ENCODE results near the gene DNAJB4. TPM values are rescaled to one million over a fixed set of nuclear protein-coding genes. Genes with fewer than 3 reads are reported as not detected.

Gene DNAJB4
- total and polyA plus RNA-seq, 2 experiments from 2014 or later, result 12.4 to 12.9 TPM

GRCh38 chr1:77984629-77985028, 20.1 kb upstream of the DNAJB4 start:
- Histone ChIP-seq H3K27me3 (ENCODE audit: insufficient read depth) (no peaks in the 10 kb centered on the region), H3K36me3 (ENCODE audit: insufficient read depth) (no peaks in the 10 kb centered on the region), H3K9me2 (ENCODE audit: insufficient read depth) (no peaks in the 10 kb centered on the region), H2AFZ (no peak overlapping the region), H3K79me2 (replicated peaks; ENCODE audit: insufficient read depth) (peaks cover 92% of the 10 kb centered on the region), H3K4me2 (no peak overlapping the region), H3F3A (replicated peaks; ENCODE audit: low read depth) (no peaks in the 10 kb centered on the region), H4K20me1 (replicated peaks; ENCODE audit: insufficient read depth) (peaks cover 9% of the 10 kb centered on the region), H3K4me1 (ENCODE audit: insufficient read depth) (peaks cover 22% of the 10 kb centered on the region), H3K4me3 (no peak overlapping the region), H3K27ac (ENCODE audit: low read depth) (peak overlapping the region; percentile 7; the same call in 1 of the 2 replicates)
- peaks cover 4% of the 10 kb centered on the region; the same call in 2 of the 3 replicates for H3K36me3 Mint-ChIP-seq (ENCODE audit: low read depth)
- no peak overlapping the region for H3K4me3 Mint-ChIP-seq
- DNase-seq (ENCODE audit: low spot score) (no peak), ATAC-seq (no peak)
- peaks cover 45% of the 10 kb centered on the region for H3K4me1 Mint-ChIP-seq
- H3K9me3 Mint-ChIP-seq, result no peaks in the 10 kb centered on the region
- TF ChIP-seq POLR2AphosphoS5 (IDR thresholded peaks at IDR 0.05; ENCODE audit: low read depth) (no peak), ZNF114 (CRISPR knock-in tag; IDR thresholded peaks at IDR 0.05) (no peak), EZH2phosphoT487 (IDR thresholded peaks at IDR 0.05; ENCODE audit: unreplicated experiment) (no peak), STAT1 (IDR thresholded peaks at IDR 0.05; ENCODE audit: unreplicated experiment) (no peak), JUNB (IDR thresholded peaks at IDR 0.05; ENCODE audit: unreplicated experiment) (no peak), ZNF331 (CRISPR knock-in tag; IDR thresholded peaks at IDR 0.05; ENCODE audit: low read depth) (no peak), REST (IDR thresholded peaks at IDR 0.05; ENCODE audit: unreplicated experiment) (no peak), EZH2 (IDR thresholded peaks at IDR 0.05; ENCODE audit: low read depth, unreplicated experiment) (no peak), NANOG (IDR thresholded peaks at IDR 0.05; ENCODE audit: borderline replicate concordance) (no peak), ZNF462 (CRISPR knock-in tag; IDR thresholded peaks at IDR 0.05) (no peak), CREB1 (CRISPR knock-in tag; IDR thresholded peaks at IDR 0.05; ENCODE audit: low read depth) (no peak), ETS1 (IDR thresholded peaks at IDR 0.05) (no peak)
- TF ChIP-seq, protein P1, sequence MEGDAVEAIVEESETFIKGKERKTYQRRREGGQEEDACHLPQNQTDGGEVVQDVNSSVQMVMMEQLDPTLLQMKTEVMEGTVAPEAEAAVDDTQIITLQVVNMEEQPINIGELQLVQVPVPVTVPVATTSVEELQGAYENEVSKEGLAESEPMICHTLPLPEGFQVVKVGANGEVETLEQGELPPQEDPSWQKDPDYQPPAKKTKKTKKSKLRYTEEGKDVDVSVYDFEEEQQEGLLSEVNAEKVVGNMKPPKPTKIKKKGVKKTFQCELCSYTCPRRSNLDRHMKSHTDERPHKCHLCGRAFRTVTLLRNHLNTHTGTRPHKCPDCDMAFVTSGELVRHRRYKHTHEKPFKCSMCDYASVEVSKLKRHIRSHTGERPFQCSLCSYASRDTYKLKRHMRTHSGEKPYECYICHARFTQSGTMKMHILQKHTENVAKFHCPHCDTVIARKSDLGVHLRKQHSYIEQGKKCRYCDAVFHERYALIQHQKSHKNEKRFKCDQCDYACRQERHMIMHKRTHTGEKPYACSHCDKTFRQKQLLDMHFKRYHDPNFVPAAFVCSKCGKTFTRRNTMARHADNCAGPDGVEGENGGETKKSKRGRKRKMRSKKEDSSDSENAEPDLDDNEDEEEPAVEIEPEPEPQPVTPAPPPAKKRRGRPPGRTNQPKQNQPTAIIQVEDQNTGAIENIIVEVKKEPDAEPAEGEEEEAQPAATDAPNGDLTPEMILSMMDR (conservative IDR thresholded peaks at IDR 0.05; ENCODE audit: low read depth in 2 of 2), result no peak
- no peak overlapping the region for H3K27ac Mint-ChIP-seq
- peaks cover 6% of the 10 kb centered on the region for H3K27me3 Mint-ChIP-seq (ENCODE audit: insufficient read depth, low read depth, poor library complexity)

Data from GM23338 (cell line).